HCT116 (cell line): ENCODE data around the gene TRPM1. TPM values are rescaled to one million over a fixed set of nuclear protein-coding genes. Genes with fewer than 3 reads are reported as not detected.
A peak's percentile ranks its signal among the peaks of the same experiment; 100 is the strongest.

ENCODE experiments used
- EZH2phosphoT487 ChIP-seq: fragments of 200-600 bp; IDR thresholded peaks from 2 replicates; pipeline ENCODE4 v1.6.1; 2018; ENCODE audit warnings: antibody characterized with exemption, borderline replicate concordance
- YY1 ChIP-seq: IDR thresholded peaks from 2 replicates; pipeline ENCODE4 v1.6.1; 2011; ENCODE audit warnings: low read length, low read depth, moderate library complexity, mild to moderate bottlenecking; ENCODE audit not compliant: insufficient replicate concordance; ENCODE audit errors: extremely low read depth
- ZFX ChIP-seq: fragments of 450-650 bp; IDR thresholded peaks from 2 replicates; pipeline ENCODE4 v1.6.1; 2017
- total RNA-seq: library from RNA; stranded (reverse); gene quantifications from one replicate; pipeline ENCODE4 v1.2.1, GENCODE V29; 2021; ENCODE audit not compliant: unreplicated experiment
- TF ChIP-seq, protein P1 (sequence below): IDR thresholded peaks from 2 replicates; pipeline ENCODE4 v1.6.1; 2011; ENCODE audit warnings: mild to moderate bottlenecking, low read length, moderate library complexity; ENCODE audit not compliant: insufficient replicate concordance; ENCODE audit errors: extremely low read depth
- TF ChIP-seq, protein P2 (sequence below), 3 experiments: fragments of 200-600 bp in 1 of 3; sonication (generic) in 1 of 3; IDR thresholded peaks in 2 of 3; conservative IDR thresholded peaks in 1 of 3; 2 replicates each; pipeline ENCODE4 v1.5.1; 2012 to 2017; ENCODE audit warnings: low read depth in 2 of 3, low read length in 2 of 3, antibody characterized with exemption in 1 of 3, borderline replicate concordance in 1 of 3, control low read depth in 1 of 3, mild to moderate bottlenecking in 1 of 3, mixed read lengths in 1 of 3, mixed run types in 1 of 3, moderate library complexity in 1 of 3; ENCODE audit not compliant: insufficient read depth in 1 of 3
- TF ChIP-seq, protein P3 (sequence below): IDR thresholded peaks from 2 replicates; pipeline ENCODE4 v1.6.1; 2012; ENCODE audit warnings: low read depth

TRPM1 gene
- total RNA-seq, 1 experiment from 2014 or later: not detected

DNA sequence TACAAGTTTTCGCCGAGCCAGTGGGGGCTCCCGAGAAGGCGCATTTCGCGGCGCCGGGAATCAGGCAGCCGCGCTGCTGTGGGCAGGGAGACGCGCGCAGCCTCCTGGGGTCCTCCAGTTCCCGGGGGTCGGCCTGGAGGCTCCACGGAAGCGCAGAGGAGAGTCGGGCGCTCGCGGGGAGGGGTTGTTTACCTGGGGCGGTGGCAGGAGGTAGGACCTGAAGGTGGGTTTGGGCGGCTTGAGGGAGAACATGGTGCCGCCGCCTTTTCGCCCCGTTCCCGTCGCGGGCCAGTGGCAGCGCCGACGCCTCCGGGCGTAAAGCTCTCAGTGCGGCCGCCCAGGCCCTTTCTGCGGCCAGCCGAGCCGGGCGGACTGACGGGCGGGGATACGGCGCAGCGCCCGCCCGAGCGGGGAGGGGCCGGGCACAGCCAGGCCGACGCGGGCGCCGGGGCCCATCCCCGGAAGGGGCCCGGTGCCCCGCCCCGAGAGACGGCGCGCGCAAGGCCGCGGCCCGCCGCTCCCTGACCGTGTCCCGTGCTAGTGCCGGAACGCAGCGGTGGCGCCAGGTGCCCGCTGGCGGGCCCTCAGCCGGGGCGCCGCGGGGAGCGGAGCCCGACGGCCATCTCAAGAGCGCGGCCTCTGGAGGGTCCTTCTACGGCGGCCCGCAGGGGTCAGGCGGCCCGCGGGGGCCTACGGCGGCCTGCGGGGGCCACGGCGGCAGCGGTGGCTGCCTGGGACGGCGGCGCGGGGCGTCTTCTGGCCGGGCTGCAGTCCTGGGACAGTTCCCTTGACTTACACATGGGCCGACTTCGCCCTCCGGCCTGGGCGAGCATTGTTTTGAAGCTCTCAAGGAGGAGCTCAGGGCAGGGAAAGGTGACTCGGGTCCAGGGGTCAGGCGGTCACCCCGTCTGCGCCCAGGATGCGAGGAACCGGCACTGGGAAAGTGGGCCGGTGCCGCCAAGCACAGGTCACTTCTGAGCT is 110.0 kb downstream of the TRPM1 start, which contains the start of gene MTMR10 (continued):
- TF ChIP-seq, protein P1, sequence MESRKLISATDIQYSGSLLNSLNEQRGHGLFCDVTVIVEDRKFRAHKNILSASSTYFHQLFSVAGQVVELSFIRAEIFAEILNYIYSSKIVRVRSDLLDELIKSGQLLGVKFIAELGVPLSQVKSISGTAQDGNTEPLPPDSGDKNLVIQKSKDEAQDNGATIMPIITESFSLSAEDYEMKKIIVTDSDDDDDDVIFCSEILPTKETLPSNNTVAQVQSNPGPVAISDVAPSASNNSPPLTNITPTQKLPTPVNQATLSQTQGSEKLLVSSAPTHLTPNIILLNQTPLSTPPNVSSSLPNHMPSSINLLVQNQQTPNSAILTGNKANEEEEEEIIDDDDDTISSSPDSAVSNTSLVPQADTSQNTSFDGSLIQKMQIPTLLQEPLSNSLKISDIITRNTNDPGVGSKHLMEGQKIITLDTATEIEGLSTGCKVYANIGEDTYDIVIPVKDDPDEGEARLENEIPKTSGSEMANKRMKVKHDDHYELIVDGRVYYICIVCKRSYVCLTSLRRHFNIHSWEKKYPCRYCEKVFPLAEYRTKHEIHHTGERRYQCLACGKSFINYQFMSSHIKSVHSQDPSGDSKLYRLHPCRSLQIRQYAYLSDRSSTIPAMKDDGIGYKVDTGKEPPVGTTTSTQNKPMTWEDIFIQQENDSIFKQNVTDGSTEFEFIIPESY: peak; percentile 83
- TF ChIP-seq, protein P2, sequence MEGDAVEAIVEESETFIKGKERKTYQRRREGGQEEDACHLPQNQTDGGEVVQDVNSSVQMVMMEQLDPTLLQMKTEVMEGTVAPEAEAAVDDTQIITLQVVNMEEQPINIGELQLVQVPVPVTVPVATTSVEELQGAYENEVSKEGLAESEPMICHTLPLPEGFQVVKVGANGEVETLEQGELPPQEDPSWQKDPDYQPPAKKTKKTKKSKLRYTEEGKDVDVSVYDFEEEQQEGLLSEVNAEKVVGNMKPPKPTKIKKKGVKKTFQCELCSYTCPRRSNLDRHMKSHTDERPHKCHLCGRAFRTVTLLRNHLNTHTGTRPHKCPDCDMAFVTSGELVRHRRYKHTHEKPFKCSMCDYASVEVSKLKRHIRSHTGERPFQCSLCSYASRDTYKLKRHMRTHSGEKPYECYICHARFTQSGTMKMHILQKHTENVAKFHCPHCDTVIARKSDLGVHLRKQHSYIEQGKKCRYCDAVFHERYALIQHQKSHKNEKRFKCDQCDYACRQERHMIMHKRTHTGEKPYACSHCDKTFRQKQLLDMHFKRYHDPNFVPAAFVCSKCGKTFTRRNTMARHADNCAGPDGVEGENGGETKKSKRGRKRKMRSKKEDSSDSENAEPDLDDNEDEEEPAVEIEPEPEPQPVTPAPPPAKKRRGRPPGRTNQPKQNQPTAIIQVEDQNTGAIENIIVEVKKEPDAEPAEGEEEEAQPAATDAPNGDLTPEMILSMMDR (IDR thresholded peaks at IDR 0.05 in 2 of 3, conservative IDR thresholded peaks at IDR 0.05 in 1 of 3; ENCODE audit: borderline replicate concordance in 1 of 3, insufficient read depth in 1 of 3, low read depth in 2 of 3, low read length in 2 of 3): no peak
- TF ChIP-seq EZH2phosphoT487 (no peak), YY1 (peak; percentile 59), ZFX (peak; percentile 98)
- TF ChIP-seq, protein P3, sequence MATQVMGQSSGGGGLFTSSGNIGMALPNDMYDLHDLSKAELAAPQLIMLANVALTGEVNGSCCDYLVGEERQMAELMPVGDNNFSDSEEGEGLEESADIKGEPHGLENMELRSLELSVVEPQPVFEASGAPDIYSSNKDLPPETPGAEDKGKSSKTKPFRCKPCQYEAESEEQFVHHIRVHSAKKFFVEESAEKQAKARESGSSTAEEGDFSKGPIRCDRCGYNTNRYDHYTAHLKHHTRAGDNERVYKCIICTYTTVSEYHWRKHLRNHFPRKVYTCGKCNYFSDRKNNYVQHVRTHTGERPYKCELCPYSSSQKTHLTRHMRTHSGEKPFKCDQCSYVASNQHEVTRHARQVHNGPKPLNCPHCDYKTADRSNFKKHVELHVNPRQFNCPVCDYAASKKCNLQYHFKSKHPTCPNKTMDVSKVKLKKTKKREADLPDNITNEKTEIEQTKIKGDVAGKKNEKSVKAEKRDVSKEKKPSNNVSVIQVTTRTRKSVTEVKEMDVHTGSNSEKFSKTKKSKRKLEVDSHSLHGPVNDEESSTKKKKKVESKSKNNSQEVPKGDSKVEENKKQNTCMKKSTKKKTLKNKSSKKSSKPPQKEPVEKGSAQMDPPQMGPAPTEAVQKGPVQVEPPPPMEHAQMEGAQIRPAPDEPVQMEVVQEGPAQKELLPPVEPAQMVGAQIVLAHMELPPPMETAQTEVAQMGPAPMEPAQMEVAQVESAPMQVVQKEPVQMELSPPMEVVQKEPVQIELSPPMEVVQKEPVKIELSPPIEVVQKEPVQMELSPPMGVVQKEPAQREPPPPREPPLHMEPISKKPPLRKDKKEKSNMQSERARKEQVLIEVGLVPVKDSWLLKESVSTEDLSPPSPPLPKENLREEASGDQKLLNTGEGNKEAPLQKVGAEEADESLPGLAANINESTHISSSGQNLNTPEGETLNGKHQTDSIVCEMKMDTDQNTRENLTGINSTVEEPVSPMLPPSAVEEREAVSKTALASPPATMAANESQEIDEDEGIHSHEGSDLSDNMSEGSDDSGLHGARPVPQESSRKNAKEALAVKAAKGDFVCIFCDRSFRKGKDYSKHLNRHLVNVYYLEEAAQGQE: no peak
